Suppressor macrophage (primary cell): ENCODE measurements around the gene ATP2B3.

Source experiments
- DNase-seq, 4 experiments: peaks; one replicate each; pipeline ENCODE4 v3.0.0-alpha.2; 2020 to 2022

ATP2B3 gene

DNA sequence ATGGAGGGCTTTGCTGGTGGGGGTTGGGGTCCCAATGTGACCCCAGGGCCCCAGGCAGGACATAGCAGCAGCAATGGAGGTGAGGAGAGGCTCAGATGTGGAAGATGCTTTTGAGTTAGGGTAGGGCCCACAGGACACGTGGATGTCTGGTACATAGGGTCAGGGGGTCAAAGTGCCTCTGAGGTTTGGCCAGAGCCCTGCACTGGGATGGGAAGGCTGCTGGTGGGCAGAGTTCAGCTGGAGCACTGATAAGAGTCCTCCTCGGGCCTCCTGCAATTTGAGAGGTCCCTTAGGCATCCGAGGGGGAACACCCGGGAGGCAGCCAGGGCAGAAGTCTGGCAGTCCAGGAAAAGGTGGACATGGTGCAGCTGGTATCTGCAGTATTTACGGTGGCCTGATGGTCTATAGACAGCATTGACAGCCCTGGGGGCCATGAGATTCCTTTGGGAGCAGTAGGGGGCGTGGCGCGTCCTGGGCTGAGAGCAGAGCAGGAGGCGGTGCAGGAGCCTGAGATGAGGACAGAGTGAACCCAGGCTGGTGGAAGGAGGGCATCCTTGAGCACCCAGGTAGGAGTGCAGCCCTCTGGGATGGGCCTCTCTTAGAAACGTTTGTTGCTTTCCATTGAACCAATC lies 58.9 kb downstream of the ATP2B3 start:
- DNase-seq = no peak

DNA sequence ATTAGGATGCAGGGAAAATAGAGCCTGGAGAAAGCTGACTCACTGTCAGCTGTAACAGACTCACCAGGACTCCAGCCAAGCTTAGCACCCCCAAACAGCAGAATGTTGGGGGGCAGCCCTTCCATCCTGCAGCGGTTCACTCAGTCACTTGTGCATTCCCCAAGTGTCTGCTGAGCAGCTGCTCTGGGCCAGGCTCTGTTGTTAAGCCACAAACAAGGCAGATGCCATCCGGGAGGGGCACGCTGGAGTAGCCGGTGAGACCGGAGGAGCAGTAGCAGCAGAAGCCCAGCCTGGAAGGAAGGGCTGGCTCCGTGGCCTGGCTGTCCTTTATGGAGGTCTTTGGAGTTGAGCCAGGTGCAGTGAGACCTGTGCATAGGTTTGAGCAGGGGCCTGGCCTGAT lies 59.5 kb downstream of the ATP2B3 start:
- DNase-seq = no peak

DNA sequence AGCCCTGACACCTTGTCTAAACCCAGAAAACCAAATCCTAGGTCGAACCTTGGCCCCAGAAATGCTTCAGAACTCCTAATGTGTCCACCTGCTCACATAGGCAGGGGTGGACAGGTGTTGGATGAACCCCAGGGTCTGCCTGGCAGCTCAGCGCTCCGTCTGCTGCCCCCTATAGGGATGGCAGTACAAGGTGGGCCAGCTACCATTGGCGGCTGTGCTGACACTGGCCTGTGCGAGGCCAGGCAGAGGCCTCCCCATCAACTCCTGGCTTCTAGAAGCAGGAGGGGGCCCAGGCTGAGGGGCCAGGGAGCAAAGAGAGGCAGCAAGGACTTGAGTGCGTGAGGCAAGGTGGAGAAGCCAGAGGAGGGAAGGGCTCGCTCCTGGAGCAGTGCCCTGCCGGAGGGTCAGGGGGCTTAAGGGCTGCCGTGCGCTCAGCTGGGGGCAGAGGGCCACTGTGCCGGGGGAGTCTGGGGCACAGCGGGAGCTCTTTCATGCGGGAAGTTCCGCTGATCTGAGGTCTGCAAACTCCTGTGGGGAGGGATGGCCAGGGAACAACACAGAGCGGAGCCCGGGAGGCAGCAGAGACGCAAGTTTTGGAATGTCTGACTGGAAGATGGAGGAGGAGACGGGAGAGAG lies 60.9 kb downstream of the ATP2B3 start:
- DNase-seq = no peak

DNA sequence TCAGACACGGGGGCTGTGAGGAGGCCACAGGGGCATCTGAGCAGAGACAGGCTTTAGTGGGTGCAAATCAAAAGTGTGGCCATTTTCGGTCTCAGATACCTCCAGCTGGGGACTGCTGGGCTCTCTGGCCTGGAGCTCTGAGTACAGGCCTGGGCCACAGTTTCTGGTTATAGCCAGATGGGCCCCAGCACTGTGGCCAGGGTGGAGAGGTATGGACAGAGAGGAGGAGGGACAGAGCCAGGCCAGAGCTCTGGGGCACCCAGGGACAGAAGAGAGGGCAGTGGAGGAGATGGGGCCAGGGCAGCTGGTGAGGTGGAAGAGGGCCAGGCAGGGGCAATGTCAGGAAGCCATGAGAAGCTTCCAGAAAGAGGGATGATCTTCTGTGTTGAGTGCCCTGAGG lies 61.4 kb downstream of the ATP2B3 start:
- DNase-seq = no peak

DNA sequence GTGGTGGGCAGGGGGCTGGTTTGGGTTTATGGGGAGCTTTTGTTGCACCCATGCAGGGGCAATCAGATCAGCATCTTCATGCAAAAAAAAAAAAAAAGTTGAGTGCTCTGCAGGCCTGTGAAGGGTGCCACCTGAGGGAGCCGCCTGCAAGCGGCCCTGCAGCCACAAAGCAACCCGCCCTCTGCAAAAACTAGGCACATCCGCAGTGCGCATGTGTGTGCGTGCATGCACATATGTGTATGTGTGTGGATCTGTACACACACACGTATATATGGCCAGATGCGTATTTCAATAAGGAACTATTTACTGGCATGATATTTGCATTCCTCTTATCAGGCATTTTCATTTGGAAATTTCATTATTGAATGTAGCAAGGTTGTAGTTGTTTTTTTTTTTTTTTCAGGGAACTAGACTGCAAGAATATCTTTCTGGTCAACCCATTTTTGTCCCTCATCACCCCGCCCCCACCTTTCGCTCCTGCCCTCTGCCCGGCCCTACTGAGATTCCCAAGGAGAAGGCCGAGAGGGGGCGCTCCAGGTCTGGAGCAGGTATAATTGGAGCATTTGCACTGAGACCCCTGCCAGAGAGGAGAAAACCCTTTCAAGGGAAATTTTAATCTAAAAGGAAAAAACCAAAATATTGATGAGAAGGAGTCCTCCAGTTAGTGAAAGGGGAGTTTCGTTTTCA lies 63.4 kb downstream of the ATP2B3 start:
- DNase-seq = no peak

DNA sequence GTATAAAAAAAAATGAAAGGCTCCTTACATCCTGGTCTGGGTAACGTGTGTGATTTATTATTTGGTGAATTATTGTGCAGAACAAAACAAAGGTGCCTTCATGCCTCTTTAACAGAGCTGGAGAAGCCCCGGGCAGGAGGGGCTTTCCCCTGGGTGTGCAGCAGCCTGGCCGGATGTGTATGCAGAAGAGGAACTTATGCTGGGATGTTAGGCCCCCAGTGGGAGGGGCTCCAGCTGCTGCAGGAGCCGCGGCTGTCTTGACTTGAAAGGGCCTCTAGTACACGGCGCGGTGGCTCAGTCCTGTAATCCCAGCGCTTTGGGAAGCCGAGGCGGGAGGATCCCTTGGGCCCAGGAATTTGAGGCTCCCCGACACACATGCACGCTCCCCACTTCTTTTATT lies 65.5 kb downstream of the ATP2B3 start:
- peak; percentile 63 to 86 (median 79) for DNase-seq

DNA sequence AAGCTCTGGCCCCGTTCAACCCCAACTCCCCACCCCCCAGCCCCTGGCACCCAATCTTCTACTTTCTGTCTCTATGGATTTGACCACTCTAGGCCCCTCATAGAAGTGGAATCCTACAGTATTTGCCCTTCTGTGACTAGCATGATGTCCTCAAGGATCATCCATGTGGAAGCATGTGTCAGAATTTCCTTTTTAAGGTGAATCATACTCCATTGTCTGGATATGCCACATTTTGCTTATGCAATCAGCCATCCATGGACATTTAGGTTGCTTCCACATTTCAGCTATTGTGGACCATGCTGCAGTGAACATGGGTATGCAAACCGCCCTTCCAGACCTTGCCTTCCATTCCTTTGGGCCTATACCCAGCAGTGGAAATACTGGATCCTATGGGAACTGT lies 66.0 kb downstream of the ATP2B3 start:
- peak in 1 of 4 experiments; percentile 7 for DNase-seq

DNA sequence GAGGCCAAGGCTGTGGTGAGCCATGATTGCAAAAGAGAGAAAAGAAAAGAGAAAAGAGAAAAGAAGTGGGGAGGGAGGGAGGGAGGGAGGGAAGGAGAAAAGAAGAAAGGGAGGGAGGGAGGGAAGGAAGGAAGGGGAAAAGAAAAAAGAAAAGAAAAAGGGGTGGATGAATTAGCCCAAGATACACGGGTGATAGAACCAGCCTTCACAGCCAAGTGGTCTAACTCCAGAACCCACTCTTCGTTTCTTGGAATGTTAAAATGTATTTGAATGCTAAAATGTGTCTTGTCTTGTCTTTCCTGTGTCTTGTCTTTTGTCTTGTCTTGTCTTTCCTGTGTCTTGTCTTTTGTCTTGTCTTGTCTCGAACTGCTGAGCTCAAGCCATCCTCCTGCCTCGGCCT lies 68.4 kb downstream of the ATP2B3 start:
- no peak for DNase-seq

DNA sequence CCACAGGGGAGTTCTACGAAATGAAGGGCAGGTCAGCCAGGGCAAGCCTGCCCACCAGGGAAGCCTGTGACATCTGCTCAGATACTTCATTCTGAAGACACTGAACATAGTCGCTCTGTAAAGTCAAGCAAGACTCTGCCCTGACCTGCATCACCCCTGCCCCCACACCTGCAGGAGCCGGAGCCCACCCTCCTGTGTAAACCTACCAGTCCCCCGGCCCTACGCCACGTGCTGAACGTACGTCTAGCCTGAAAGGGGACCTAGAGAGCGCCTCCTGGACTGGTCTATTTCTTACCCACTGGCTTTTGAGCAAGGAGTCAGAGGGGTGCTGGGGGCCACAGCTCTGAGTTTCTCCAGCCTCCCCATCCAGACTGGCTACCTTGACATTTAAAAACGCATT lies 69.9 kb downstream of the ATP2B3 start:
- DNase-seq = no peak

DNA sequence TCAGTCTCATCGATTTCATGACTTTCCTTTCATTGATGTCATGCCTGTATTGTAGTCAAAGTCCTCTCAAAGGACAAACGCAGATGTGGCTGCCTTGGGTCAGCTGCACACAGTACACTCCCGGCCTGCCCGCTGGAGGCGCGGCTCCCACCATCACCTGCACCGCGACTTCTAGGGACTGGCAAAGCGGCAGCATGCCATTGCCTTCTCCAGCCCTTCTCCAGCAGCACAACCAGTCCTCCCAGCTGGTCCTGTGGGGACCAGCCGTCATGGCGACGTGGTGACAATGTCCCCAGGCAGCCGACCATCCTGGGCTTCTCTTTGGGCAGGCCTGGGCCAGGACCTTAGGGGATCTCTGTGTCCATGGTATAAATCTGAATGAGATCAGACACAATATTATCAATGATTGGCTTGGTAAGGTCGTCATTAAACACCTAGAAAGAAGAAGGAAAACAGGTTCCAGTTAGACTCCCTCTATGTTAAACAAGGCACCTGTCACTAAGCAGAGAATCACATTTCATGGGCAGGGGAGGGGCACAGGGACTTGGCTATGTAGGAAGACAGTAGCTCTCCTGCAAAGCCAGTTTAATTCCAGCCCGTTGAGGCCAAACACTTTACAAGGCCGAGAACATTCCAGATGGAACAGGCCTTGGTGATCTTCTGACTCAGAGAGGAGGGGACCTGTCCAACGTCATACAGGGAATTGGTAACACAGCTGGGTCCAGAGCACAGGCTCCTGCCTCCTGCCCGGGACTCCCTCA lies 70.8 kb downstream of the ATP2B3 start:
- DNase-seq = no peak

DNA sequence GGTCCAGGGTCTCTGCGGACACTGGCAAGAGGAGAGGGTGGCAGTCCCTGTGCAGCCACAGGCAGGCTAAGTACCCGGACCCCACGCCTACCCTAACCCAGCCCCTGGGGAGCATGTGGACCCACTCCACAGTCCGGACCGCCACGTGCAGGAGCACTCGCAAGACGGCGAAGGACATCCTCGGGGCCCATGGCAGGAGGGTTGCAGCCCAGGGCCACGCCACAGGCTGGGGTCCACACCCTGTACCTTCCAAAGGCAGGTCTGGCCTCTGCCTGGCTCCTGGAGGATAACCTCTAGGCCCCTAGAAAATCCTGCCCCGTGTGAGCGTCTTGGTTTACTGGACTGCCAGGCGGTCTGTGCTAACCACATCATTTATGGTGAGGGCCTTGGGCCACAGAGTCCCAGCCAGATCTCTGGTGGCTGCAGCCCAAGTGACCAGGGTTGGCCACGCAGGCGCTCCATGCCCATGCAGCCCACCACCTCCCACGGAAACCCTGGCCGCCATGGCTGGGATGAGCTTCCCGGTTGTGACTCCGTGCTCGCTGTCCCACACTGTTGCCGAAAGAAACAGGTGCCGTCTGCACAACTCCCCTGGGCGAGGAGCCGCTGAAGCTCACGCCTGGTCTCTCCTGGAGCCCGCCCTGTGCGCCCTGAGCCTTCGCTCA lies 71.5 kb downstream of the ATP2B3 start:
- DNase-seq = no peak

DNA sequence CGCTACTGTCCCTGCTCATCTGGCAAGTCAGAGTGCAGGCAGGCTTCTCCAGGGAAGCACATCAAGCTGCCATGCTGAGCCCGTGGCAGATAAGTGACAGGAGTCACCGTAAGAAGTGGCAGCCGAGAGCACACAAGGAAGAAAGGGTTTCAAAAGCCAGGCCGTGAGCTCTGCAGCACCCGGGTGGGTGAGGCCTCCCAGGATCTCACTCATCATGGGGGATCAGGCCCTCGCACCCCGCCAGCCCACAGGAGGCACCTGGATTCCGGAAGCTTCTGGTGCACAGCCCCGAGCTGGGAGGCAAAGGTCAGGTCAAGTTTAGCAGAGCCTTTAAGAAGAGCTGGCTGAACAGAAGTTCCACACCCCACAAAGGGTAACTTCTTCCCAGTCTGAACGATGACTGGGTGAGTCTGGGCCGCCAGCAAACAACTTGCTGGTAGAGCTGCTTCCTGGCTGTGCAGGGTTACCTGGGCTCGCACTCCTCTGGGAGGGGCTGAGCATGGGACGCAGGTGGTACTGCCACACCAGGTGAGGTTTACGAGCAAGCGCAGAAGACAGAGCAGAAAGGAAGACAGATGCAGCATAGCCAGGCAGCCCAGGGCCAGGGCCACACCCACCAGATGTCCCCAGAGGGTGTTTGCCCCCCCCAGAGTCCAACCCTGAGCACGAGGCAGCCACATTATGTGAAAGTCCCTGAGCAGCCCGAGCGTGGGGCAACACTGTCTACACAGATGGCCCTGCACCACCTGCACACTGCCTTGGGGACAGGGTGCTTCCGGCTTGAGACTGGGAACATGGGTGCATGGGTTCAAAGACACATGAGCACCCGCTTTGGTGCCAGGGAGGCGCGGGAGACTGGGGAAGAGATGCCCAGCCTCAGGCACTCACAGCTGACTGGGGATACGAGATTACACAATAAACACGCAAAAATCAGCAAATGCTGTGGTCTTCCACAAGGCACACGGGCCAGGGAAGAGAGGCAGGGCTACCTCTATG lies 73.8 kb downstream of the ATP2B3 start:
- no peak for DNase-seq

DNA sequence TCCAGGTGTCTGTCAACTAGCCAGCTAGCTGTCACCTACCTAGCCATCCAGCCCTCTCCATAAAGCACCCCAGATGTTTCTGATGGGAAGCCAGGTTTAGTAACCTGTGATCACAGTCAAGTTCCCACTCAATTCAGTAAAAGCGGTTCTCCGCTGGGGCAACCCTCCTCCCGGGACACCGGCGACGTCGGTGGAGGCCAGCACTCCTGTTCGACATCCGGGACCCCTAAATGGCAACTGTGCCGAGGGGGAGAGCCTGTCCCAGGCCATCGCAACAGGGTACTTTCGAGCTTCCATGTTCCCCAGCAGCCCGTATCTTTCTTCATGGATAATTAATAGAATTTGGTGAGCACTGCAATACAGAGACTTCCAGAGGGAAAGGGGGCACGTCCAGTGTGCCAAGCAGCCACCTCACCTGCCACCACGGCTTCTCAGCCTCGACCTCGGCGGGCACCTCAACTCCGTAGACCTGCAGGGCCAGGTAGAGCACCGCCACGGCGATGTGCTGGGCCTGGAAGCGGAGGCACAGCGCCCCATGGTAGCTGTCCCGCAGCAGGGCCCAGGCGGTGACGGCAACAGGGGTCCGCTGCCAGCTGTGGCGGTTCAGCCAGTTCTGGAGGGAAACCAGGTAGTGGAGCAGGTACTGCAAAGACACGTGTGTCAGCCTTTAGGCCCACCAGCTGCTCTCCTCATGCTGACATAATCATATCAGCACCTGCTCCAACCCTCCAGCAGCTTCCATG lies 74.8 kb downstream of the ATP2B3 start:
- DNase-seq = no peak

DNA sequence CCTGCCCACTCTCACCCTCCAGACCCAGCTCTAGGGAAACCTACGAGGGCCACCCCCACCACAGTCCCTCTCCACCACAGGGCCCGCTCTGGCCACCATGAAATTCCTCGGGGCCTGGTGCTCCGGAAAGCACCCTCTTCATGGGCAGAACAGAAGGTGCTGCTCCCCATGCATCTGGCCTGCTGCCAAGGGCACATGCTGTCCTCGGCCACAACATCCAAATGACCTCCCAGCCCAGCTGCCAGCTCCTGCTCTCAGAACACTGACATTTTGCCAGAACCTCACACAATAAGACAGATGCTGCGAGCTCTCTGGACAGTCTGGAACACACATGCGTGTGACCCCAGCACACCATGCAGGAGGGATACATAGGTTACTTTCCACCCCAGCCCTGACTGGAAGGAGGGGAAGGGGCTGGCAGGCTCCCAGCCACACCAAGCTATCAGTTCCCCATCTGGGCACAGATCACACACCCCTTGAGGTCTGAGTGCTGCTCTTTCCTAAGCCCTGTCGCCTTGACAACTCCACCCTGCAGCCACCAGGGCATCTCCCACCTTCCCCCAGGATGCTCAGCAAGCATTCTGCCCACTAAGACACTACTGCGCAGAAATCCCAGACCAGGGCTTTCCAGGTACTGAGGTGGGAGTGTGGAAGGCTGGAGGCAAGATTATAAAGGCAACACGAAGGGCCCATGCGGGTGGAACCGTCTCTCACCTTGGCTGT lies 75.7 kb downstream of the ATP2B3 start:
- DNase-seq = no peak

DNA sequence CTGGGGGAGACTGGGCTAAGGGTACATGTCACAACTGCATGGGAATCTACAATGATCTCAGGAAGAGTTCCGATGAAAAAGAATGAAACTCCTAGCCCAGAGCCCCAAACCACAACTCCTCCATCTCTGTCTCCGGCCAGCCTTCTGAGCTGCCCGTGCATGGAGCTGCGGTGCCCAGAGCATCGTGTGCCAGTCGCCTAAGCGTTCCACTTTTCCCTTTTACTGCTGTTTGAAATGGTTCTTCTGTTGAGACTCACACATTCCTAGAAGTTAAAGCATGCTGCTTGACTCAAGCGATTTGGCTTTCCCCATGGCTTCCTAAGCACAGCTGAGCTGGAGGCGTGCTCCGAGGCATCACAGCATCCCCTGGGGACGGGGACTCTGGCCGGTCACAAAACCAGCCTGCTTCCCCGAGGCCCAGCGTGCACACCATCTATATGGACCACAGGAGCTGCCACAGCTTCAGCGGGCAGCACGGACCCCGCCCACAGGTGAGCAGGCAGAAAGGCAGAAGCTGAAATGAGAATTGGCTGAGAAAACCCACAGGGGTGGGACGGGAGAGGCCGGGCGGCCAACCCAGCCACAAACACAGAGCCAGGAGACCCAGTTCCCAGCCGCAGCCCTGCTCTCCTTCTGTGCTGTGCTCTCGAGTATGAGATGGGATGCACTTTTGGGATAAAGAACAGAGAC lies 76.5 kb downstream of the ATP2B3 start:
- no peak for DNase-seq

DNA sequence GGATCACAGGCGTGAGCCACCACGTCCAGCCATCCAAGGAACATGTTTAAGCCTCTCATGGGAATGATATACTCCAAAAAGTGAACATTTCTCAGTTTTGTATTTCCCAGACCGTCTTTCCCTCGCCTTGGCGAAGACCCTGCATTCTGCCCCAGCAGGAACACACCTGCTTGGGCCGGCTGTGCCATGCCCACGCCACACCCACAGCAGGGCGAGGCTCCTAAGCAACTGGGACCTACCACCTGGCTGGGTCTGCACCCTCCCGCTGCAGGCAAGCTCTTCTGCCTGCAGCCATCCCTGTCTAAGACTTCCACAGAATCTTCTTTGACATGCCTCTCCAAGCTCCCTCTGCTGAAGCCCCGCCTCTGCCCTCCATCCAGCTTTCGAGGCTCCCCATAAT lies 77.9 kb downstream of the ATP2B3 start:
- DNase-seq = no peak

DNA sequence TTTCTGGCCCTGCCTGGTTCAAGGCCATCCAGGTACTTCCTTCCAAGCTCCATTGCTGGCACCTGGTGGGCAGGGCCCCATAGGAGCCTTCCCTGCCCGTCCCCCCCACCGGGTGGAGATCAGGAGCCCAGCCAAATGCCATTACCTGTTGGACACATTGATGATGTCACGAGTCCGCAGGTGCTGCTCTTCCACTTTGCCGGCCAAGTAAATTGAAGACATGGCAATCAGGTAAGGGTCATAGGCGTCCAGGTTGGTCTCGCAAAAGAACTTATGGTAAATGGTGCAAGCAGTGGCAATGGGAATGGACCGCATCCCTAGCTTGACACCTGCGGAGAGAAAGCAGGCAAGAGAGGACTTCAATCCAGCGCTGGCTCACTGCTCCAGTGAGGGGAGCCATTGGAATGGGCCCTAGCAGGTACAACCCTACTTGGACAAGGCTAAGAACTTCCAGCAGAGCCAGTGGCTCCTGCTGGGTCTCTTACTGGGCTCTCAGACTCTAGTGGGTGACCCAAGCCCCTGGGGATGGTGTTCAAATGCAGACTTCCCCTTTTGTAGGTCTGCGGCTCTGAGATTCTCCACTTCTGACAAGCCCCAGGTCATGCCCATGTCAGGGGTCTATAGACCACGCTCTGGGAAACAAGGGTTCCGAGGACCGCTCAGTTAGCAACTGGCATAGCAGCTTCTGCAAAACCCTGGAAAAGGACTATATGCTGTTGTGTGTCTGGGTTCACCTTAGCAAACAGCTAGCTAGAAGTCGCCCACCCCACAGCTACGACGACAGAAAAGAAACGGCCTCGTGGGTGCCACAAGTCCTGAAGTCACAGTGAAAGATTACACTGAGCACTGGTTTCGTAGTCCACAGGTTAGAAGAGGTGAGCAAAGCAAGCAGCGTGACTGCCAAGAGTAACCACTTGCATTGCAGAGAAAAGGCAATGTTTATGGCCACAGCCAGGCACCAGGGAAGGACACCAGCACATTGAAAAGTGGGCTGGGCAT lies 78.7 kb downstream of the ATP2B3 start:
- no peak for DNase-seq
